GM23248 (cell line): Measurements from ENCODE around the gene OR13F1. TPM values are rescaled to one million over a fixed set of nuclear protein-coding genes. Genes with fewer than 3 reads are reported as not detected.
"Not testable (repeated sequence)": the region's sequence is repeated elsewhere in the genome, so short reads cannot be mapped to it uniquely, and the experiment has no call there.

Source experiments
- DNase-seq: peaks from one replicate; pipeline ENCODE4 v3.0.0-alpha.2; 2015
- H2AFZ ChIP-seq: fragments of 200-600 bp; sonication (generic); 2 replicates; pipeline ENCODE4 v1.6.1; 2016; ENCODE audit warnings: antibody characterized with exemption
- H3F3A ChIP-seq: fragments of 200-600 bp; sonication (generic); 2 replicates; pipeline ENCODE4 v1.6.1; 2016; ENCODE audit warnings: mild to moderate bottlenecking, antibody characterized with exemption, mixed run types; ENCODE audit not compliant: insufficient read depth
- H3K27ac ChIP-seq: fragments of 200-600 bp; sonication (generic); 2 replicates; pipeline ENCODE4 v1.5.1; 2016; ENCODE audit warnings: mild to moderate bottlenecking
- H3K27me3 ChIP-seq: fragments of 200-600 bp; sonication (generic); replicated peaks from 2 replicates; pipeline ENCODE4 v1.6.1; 2016; ENCODE audit warnings: mild to moderate bottlenecking; ENCODE audit not compliant: insufficient read depth
- H3K36me3 ChIP-seq: fragments of 200-600 bp; sonication (generic); 2 replicates; pipeline ENCODE4 v1.6.1; 2016; ENCODE audit warnings: low read depth, mild to moderate bottlenecking
- H3K4me1 ChIP-seq: fragments of 200-600 bp; sonication (generic); 2 replicates; pipeline ENCODE4 v1.6.1; 2016; ENCODE audit warnings: mild to moderate bottlenecking; ENCODE audit not compliant: insufficient read depth
- H3K4me2 ChIP-seq: fragments of 200-600 bp; sonication (generic); one replicate; pipeline ENCODE4 v1.6.1; 2016; ENCODE audit warnings: mild to moderate bottlenecking; ENCODE audit not compliant: unreplicated experiment
- H3K4me3 ChIP-seq: fragments of 200-600 bp; sonication (generic); 2 replicates; pipeline ENCODE4 v1.5.1; 2016; ENCODE audit warnings: mild to moderate bottlenecking
- H3K79me2 ChIP-seq: fragments of 200-600 bp; sonication (generic); 2 replicates; pipeline ENCODE4 v1.6.1; 2016; ENCODE audit warnings: mild to moderate bottlenecking; ENCODE audit not compliant: insufficient read depth
- H3K9ac ChIP-seq: fragments of 200-600 bp; sonication (generic); 2 replicates; pipeline ENCODE4 v1.6.1; 2016; ENCODE audit warnings: mild to moderate bottlenecking
- H3K9me2 ChIP-seq: fragments of 200-600 bp; sonication (generic); 2 replicates; pipeline ENCODE4 v1.6.1; 2016; ENCODE audit warnings: mixed run types, mild to moderate bottlenecking, moderate library complexity; ENCODE audit not compliant: insufficient read depth
- H3K9me3 ChIP-seq: fragments of 200-600 bp; sonication (generic); one replicate; pipeline ENCODE4 v1.6.1; 2017; ENCODE audit warnings: low read depth
- H4K20me1 ChIP-seq: fragments of 200-600 bp; sonication (generic); 2 replicates; pipeline ENCODE4 v1.6.0; 2016; ENCODE audit not compliant: insufficient read depth
- EZH2 ChIP-seq: fragments of 200-600 bp; sonication (generic); IDR thresholded peaks from 2 replicates; pipeline ENCODE4 v1.6.1; 2018; ENCODE audit warnings: antibody characterized with exemption, mild to moderate bottlenecking; ENCODE audit not compliant: insufficient read depth, poor library complexity, severe bottlenecking
- EZH2phosphoT487 ChIP-seq: fragments of 200-600 bp; sonication (generic); IDR thresholded peaks from 2 replicates; pipeline ENCODE4 v1.6.1; 2018; ENCODE audit warnings: antibody characterized with exemption, moderate library complexity, mild to moderate bottlenecking, low read depth; ENCODE audit not compliant: insufficient read depth
- WGBS, 2 experiments: methylation state at CpG; one replicate each; pipeline ENCODE4 v1.1.6; 2015 to 2017; ENCODE audit warnings: low lambda C conversion rate in 2 of 2, low coverage in 1 of 2; ENCODE audit errors: missing lambda C conversion rate in 2 of 2; 5-methylcytosine and 5-hydroxymethylcytosine counted together
- in situ Hi-C: fragments of 300-500 bp; cut with MboI; formaldehyde crosslinking; loops from 2 replicates; pipeline ENCODE4 v1.15.0; 2020
- polyA plus RNA-seq: library from polyadenylated mRNA; unstranded; fragments of >200 nt; fragmentation: Nextera tagmentation; extraction: Ambion mirVana; gene quantifications from 2 replicates; pipeline ENCODE4 v1.2.1, GENCODE V29; 2016
- total RNA-seq: library from RNA; depleted of rRNA; stranded (reverse); fragments of >200 nt; shearing (Covaris generic); gene quantifications from 2 replicates; pipeline ENCODE4 v1.2.3, GENCODE V29; 2014

OR13F1 gene
- total and polyA plus RNA-seq, 2 experiments from 2014 or later = not detected

DNA sequence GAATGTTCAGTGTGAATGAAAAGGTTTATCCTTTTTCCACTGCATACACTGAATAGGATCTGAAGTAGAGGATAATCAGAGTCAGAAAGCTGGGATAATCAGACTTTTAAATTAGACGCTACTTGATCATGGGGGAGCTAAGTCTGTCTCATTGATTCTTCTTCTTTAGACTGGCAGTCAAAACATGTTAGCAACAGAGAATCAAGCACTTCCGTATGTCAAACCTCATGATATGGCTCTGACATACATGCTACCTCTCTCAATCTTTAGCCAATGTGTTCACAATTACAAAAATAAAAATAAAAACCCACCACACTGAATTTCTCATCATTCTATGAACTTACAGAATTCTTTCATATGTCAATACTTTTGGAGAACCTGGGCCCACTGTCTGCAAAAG, 19.0 kb upstream of the OR13F1 start:
- 42 to 57% methylated on average over 2 of the region's 2 CpGs for WGBS, 2 experiments
- no peaks in the 10 kb centered on the region for H3K9me2 ChIP-seq
- no peak overlapping the region for H3K4me2 ChIP-seq
- H2AFZ ChIP-seq = no peak overlapping the region
- H3K27me3 ChIP-seq = no peaks in the 10 kb centered on the region
- no peak overlapping the region for H3K4me3 ChIP-seq
- H4K20me1 ChIP-seq = no peaks in the 10 kb centered on the region
- no peak for DNase-seq
- in situ Hi-C loops = no loop called here
- no peaks in the 10 kb centered on the region for H3K36me3 ChIP-seq
- no peak for TF ChIP-seq EZH2phosphoT487
- no peak for TF ChIP-seq EZH2
- H3K9ac ChIP-seq = no peak overlapping the region
- no peaks in the 10 kb centered on the region for H3K9me3 ChIP-seq
- H3K4me1 ChIP-seq = no peaks in the 10 kb centered on the region
- no peak overlapping the region for H3K27ac ChIP-seq
- no peaks in the 10 kb centered on the region for H3F3A ChIP-seq
- H3K79me2 ChIP-seq = no peaks in the 10 kb centered on the region

DNA sequence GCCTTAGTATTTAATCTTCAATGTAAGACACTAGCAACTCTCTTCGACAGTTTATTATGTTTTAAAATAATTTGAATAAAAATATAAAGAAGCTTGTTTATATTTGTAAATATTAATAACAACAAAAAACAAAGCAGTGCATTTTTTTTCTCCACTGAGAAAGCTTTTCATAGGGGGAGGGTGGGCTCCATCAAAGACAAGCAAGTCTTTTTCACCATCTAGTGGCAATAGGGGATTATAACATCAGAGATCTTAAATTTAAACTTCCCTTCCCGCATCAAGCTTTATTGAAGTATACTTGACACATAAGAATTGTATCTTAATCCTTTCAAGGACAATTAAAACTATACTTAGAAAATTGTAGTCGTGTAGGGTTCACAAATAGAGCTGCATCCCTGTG, 9.3 kb upstream of the OR13F1 start:
- Histone ChIP-seq H3K79me2 (no peaks in the 10 kb centered on the region), H3K36me3 (no peaks in the 10 kb centered on the region), H3K4me2 (no peak overlapping the region), H3K9me2 (no peaks in the 10 kb centered on the region), H3K27ac (no peak overlapping the region), H2AFZ (no peak overlapping the region), H3K9ac (no peak overlapping the region), H3K4me3 (no peak overlapping the region), H3K27me3 (no peaks in the 10 kb centered on the region), H4K20me1 (no peaks in the 10 kb centered on the region), H3F3A (no peaks in the 10 kb centered on the region), H3K4me1 (no peaks in the 10 kb centered on the region), H3K9me3 (no peaks in the 10 kb centered on the region)
- in situ Hi-C loops = no loop called here
- TF ChIP-seq EZH2 (no peak), EZH2phosphoT487 (no peak)
- WGBS, 2 experiments = 3 to 6% methylated on average over 3 of the region's 3 CpGs
- peak; percentile 15 for DNase-seq

DNA sequence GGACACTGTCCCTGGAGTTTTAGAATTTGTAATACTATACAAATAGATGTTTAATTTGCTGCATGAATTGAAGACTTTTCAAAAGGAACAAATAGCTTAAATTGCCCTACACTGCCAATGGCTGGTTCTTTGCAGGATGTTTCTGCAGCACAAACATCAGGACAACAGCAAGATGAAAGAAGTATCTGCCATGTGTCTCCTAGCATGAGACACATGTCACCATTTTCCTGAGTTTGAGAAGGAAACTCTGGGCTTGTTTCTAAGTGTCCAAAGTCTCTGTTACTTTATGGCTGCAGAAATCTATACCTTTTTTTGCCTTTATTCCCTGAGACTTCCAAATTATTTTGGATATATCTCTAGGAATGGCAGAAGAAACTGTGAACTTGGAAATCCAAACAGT, 623 bp upstream of the OR13F1 start:
- no peak for TF ChIP-seq EZH2
- no peak for TF ChIP-seq EZH2phosphoT487
- Histone ChIP-seq H3K4me1 (no peaks in the 10 kb centered on the region), H3K79me2 (no peaks in the 10 kb centered on the region), H3K27me3 (no peaks in the 10 kb centered on the region), H3K9ac (no peak overlapping the region), H3K9me3 (no peaks in the 10 kb centered on the region), H3F3A (no peaks in the 10 kb centered on the region), H3K9me2 (no peaks in the 10 kb centered on the region), H3K36me3 (no peaks in the 10 kb centered on the region), H3K27ac (no peak overlapping the region), H3K4me2 (no peak overlapping the region), H4K20me1 (no peaks in the 10 kb centered on the region), H2AFZ (no peak overlapping the region), H3K4me3 (no peak overlapping the region)
- DNase-seq = no peak
- in situ Hi-C loops = no loop called here

DNA sequence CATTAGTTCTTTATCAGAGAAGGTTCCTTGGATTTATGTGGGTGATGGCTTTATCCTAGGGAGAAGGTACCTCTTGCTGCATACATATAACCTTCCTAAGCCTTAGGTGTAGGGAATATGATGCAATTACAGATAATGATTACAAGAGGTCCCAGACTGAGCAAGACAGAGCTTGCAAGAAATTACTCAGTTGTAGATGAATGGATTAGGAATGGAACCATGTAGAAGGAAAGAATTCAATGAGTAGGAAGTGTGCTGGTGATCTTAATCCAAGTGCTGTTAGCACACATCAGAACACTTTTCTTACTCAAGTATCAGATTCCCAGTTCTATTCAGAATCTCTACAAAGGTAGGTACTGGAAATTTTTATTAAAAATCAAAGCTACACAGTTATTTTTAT, 2.5 kb downstream of the OR13F1 start:
- no peaks in the 10 kb centered on the region for H3F3A ChIP-seq
- H3K9ac ChIP-seq = no peak overlapping the region
- H3K79me2 ChIP-seq = no peaks in the 10 kb centered on the region

DNA sequence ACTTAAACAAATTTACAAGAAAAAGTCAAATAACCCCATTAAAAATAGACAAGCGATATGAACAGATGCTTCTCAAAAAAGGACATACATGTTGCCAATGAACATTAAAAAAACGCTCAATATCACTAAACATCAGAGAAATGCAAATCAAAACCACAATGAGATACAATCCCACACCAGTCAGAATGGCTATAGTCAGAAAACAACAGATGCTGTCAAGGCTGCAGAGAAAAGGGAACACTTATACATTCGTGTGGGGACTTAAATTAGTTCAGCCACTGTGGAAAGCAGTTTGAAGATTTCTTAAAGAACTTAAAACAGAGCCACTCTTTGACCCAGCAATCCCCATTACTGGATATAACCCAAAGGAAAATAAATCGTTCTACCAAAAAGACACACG, 10.8 kb downstream of the OR13F1 start:
- in situ Hi-C loops = no loop called here
- Histone ChIP-seq H3K4me2 (no peak overlapping the region), H3K4me3 (no peak overlapping the region), H3K79me2 (no peaks in the 10 kb centered on the region), H3K27ac (no peak overlapping the region), H3K4me1 (no peaks in the 10 kb centered on the region), H3K27me3 (no peaks in the 10 kb centered on the region), H2AFZ (no peak overlapping the region), H3K9ac (no peak overlapping the region), H3F3A (no peaks in the 10 kb centered on the region), H3K36me3 (no peaks in the 10 kb centered on the region), H3K9me3 (no peaks in the 10 kb centered on the region), H3K9me2 (no peaks in the 10 kb centered on the region), H4K20me1 (no peaks in the 10 kb centered on the region)
- DNase-seq = no peak
- no peak for TF ChIP-seq EZH2
- TF ChIP-seq EZH2phosphoT487 = no peak
- WGBS, 2 experiments = 39 to 46% methylated on average over 5 of the region's 5 CpGs

More for the DNA sequence above, 2.5 kb downstream of the OR13F1 start:
- Histone ChIP-seq H3K27me3 (no peaks in the 10 kb centered on the region), H4K20me1 (no peaks in the 10 kb centered on the region), H3K9me2 (no peaks in the 10 kb centered on the region), H3K4me3 (no peak overlapping the region), H3K9me3 (no peaks in the 10 kb centered on the region), H3K4me2 (no peak overlapping the region), H3K27ac (no peak overlapping the region), H2AFZ (no peak overlapping the region), H3K4me1 (no peaks in the 10 kb centered on the region), H3K36me3 (no peaks in the 10 kb centered on the region)
- no peak for TF ChIP-seq EZH2phosphoT487
- TF ChIP-seq EZH2 = no peak
- DNase-seq = no peak
- in situ Hi-C loops = no loop called here

DNA sequence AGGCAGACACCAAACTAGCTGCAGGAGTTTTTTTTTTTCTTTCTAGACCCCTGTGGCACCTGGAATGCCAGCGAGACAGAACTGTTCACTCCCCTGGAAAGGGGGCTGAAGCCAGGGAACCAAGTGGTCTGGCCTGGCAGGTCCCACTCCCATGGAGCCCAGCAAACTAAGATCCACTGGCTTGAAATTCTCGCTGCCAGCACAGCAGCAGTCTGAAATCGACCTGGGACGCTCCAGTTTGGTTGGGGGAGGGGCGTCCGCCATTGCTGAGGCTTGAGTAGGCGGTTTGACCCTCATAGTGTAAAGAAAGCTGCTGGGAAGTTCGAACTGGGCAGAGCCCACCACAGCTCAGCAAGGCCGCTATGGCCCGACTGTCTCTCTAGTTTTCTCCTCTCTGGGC, 16.2 kb downstream of the OR13F1 start:
- H3F3A ChIP-seq, H3K27me3 ChIP-seq, H3K27ac ChIP-seq, H4K20me1 ChIP-seq, H3K4me2 ChIP-seq, H3K9me3 ChIP-seq, H3K9me2 ChIP-seq, H3K9ac ChIP-seq, H3K79me2 ChIP-seq, H3K4me3 ChIP-seq, H3K36me3 ChIP-seq, in situ Hi-C loops, H2AFZ ChIP-seq, H3K4me1 ChIP-seq, DNase-seq: not testable (repeated sequence)
- WGBS, 2 experiments = 43 to 51% methylated on average over 10 of the region's 10 CpGs
